Activated T-cell treated with anti-CD3 and anti-CD28 coated beads, Interleukin-2, amount 50 U/mL, for 72 hours (primary cell): Measurements from ENCODE around the gene CD226. TPM values are rescaled to one million over a fixed set of nuclear protein-coding genes. Genes with fewer than 3 reads are reported as not detected.

Source experiments
- ATAC-seq, 2 donors: fragments of 150-1000 bp; cut with Tn5 transposase; replicated peaks in 1 of 2; 2 replicates each; pipeline ENCODE4 v1.10.0; 2021; ENCODE audit warnings: moderate library complexity in 2 of 2, mild to moderate bottlenecking in 1 of 2
- DNase-seq, 2 donors: peaks; one replicate each; pipeline ENCODE4 v3.0.0; 2021 to 2022; ENCODE audit warnings: mixed read lengths in 1 of 2
- H3K27ac Mint-ChIP-seq: one replicate; pipeline ENCODE4 v1.8.0; 2022; ENCODE audit warnings: mild to moderate bottlenecking, moderate library complexity, mixed read lengths
- H3K27me3 Mint-ChIP-seq: one replicate; pipeline ENCODE4 v1.8.0; 2022; ENCODE audit warnings: low read depth, mixed read lengths
- H3K36me3 Mint-ChIP-seq, 2 donors: one replicate each; pipeline ENCODE4 v1.8.0; 2022; ENCODE audit warnings: mixed read lengths in 2 of 2, mild to moderate bottlenecking in 1 of 2; ENCODE audit not compliant: insufficient read depth in 2 of 2
- H3K4me1 Mint-ChIP-seq: one replicate; pipeline ENCODE4 v1.8.0; 2022; ENCODE audit warnings: low read depth, mixed read lengths
- H3K4me3 Mint-ChIP-seq, 2 donors: one replicate each; pipeline ENCODE4 v1.8.0; 2022; ENCODE audit warnings: mild to moderate bottlenecking in 2 of 2, mixed read lengths in 2 of 2, moderate library complexity in 2 of 2
- H3K9me3 Mint-ChIP-seq, 2 donors: one replicate each; pipeline ENCODE4 v1.8.0; 2022; ENCODE audit warnings: mixed read lengths in 2 of 2
- total RNA-seq, 2 donors: library from RNA; stranded (reverse); gene quantifications; one replicate each; pipeline ENCODE4 v1.2.3, GENCODE V29; 2022

Gene CD226
- total RNA-seq, 2 donors from 2014 or later: 73.7 to 81.8 TPM

DNA sequence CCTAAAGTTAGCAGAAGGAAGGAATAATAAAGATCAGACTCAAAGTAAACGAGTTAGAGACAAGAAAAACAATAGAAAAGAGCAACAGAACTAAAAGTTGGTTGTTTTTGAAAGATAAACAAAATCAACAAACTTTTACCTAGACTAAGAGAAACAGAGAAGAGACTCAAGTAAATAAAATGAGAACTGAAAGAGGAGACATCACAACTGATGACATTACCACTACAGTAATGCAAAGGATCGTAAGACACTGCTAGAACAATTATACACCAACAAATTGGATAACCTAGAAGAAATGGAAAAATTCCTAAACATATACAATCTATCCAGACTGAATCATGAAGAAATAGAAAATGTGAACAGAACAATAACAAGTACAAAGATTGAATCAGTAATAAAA lies 139.3 kb downstream of the CD226 start:
- no peaks in the 10 kb centered on the region for H3K27me3 Mint-ChIP-seq
- H3K9me3 Mint-ChIP-seq: peaks cover 0 to 3% of the 10 kb centered on the region in 2 donors
- H3K4me3 Mint-ChIP-seq: no peak overlapping the region
- H3K4me1 Mint-ChIP-seq: no peaks in the 10 kb centered on the region
- peak overlapping the region; percentile 8 for H3K27ac Mint-ChIP-seq
- no peak for ATAC-seq
- peaks cover 2 to 4% of the 10 kb centered on the region in 2 donors for H3K36me3 Mint-ChIP-seq
- DNase-seq: no peak

DNA sequence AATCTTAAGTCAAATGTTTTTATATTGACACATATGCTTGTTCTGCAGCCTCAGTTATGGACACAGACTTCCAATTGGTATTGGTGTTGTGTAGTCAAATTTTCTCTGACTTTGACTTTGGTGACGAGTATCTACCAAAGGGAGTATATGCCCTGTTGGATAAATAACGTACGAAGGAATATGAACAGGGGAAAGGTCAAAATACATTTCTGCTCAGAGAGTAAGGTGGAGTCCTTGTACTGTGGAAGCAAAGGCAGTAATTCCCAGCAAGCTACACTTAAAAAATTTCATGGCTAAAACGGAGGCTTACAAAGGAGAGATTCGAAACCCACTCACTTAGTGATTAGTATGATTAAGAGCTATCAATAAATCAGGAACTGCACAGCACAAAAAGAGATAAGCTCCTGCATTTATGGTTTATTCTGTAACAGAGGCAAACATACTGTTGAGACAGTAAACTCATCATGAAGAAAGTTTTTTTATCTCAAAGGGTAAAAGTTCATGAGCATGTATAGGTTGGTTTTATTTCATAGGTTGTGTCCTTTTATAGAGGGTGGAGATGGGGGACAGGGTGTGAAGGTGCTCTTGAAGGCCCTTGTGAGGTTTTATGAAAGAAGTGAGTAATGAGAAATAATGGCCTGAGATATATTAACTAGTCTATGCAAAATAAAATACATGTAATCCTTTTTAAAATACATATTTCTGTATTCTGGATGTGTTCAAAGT lies 142.7 kb downstream of the CD226 start:
- no peaks in the 10 kb centered on the region for H3K4me1 Mint-ChIP-seq
- ATAC-seq (no peak), DNase-seq (no peak)
- H3K27me3 Mint-ChIP-seq: no peaks in the 10 kb centered on the region
- no peaks in the 10 kb centered on the region for H3K9me3 Mint-ChIP-seq
- no peak overlapping the region for H3K4me3 Mint-ChIP-seq
- H3K27ac Mint-ChIP-seq: no peak overlapping the region
- H3K36me3 Mint-ChIP-seq: peaks cover 0 to 4% of the 10 kb centered on the region in 2 donors
